Measurements from ENCODE around the gene TRMT1.

Gene TRMT1

GRCh38 chr19:13127051-13127450 is 10.5 kb upstream of the TRMT1 start:
- CTCF ChIA-PET: no interaction called here
- no peak for TF ChIP-seq HDGF (IDR thresholded peaks at IDR 0.05; ENCODE audit: borderline replicate concordance)
- TF ChIP-seq BHLHE40 (IDR thresholded peaks at IDR 0.05; ENCODE audit: borderline replicate concordance): no peak
- TF ChIP-seq NFRKB (IDR thresholded peaks at IDR 0.05): no peak
- no peak for TF ChIP-seq LEF1 (IDR thresholded peaks at IDR 0.05; ENCODE audit: borderline replicate concordance)
- no peak for TF ChIP-seq PKNOX1 (IDR thresholded peaks at IDR 0.05)
- no peak for TF ChIP-seq ARNT (IDR thresholded peaks at IDR 0.05)
- TF ChIP-seq ZNF384 (IDR thresholded peaks at IDR 0.05): no peak
- TF ChIP-seq ELF4 (IDR thresholded peaks at IDR 0.05): no peak
- POLR2A ChIA-PET: interaction anchor here (0.9 kb wide), 1 partner anchor 22 kb away, joined by 3 read pairs; no protein-coding TSS in a partner anchor
- no peak for DNase-seq (ENCODE audit: extremely low spot score)

GRCh38 chr19:13122980-13123957 is 6.7 kb upstream of the TRMT1 start:
- TF ChIP-seq L3MBTL2 (conservative IDR thresholded peaks at IDR 0.05) (no peak), LEF1 (IDR thresholded peaks at IDR 0.05; ENCODE audit: borderline replicate concordance) (no peak), FOXA1 (IDR thresholded peaks at IDR 0.05) (no peak), ARNT (IDR thresholded peaks at IDR 0.05) (no peak), FOXK2 (IDR thresholded peaks at IDR 0.05) (no peak), NFRKB (IDR thresholded peaks at IDR 0.05) (no peak), PKNOX1 (IDR thresholded peaks at IDR 0.05) (no peak), FOXM1 (IDR thresholded peaks at IDR 0.05; ENCODE audit: borderline replicate concordance) (no peak), BHLHE40 (IDR thresholded peaks at IDR 0.05; ENCODE audit: borderline replicate concordance) (no peak), HDGF (IDR thresholded peaks at IDR 0.05; ENCODE audit: borderline replicate concordance) (no peak)
- ChIA-PET POLR2A (interaction anchor here (0.7 kb wide), 1 partner anchor 29 kb away, joined by 5 read pairs; no protein-coding TSS in a partner anchor), CTCF (no interaction called here)
- no peak for DNase-seq (ENCODE audit: extremely low spot score)

- POLR2A ChIA-PET: no interaction called here
These were observed 5.8 kb upstream of the TRMT1 start for GRCh38 chr19:13122275-13122878.

GRCh38 chr19:13121551-13122274 is 5.2 kb upstream of the TRMT1 start:
- CTCF ChIA-PET: no interaction called here
- POLR2A ChIA-PET: interaction anchor here (0.8 kb wide), 1 partner anchor 31 kb away, joined by 4 read pairs; no protein-coding TSS in a partner anchor
- TF ChIP-seq ARNT (IDR thresholded peaks at IDR 0.05) (no peak), FOXM1 (IDR thresholded peaks at IDR 0.05; ENCODE audit: borderline replicate concordance) (no peak), HDGF (IDR thresholded peaks at IDR 0.05; ENCODE audit: borderline replicate concordance) (no peak), NFRKB (IDR thresholded peaks at IDR 0.05) (no peak), BHLHE40 (IDR thresholded peaks at IDR 0.05; ENCODE audit: borderline replicate concordance) (no peak)

More at GRCh38 chr19:13122275-13122878, 5.8 kb upstream of the TRMT1 start:
- no peak for DNase-seq (ENCODE audit: extremely low spot score)
- CTCF ChIA-PET: no interaction called here
- TF ChIP-seq TARDBP (IDR thresholded peaks at IDR 0.05) (no peak), NFRKB (IDR thresholded peaks at IDR 0.05) (no peak), SP1 (IDR thresholded peaks at IDR 0.05) (no peak), CTBP1 (IDR thresholded peaks at IDR 0.05; ENCODE audit: borderline replicate concordance) (no peak), ZNF384 (IDR thresholded peaks at IDR 0.05) (no peak), FOXK2 (IDR thresholded peaks at IDR 0.05) (no peak), LEF1 (IDR thresholded peaks at IDR 0.05; ENCODE audit: borderline replicate concordance) (no peak)

GRCh38 chr19:13120817-13121216 is 4.3 kb upstream of the TRMT1 start:
- TF ChIP-seq ELF4 (IDR thresholded peaks at IDR 0.05) (no peak), SUZ12 (IDR thresholded peaks at IDR 0.05) (no peak), L3MBTL2 (conservative IDR thresholded peaks at IDR 0.05) (no peak), BHLHE40 (IDR thresholded peaks at IDR 0.05; ENCODE audit: borderline replicate concordance) (no peak), ARNT (IDR thresholded peaks at IDR 0.05) (no peak), ZNF384 (IDR thresholded peaks at IDR 0.05) (no peak), FOXM1 (IDR thresholded peaks at IDR 0.05; ENCODE audit: borderline replicate concordance) (no peak), HDGF (IDR thresholded peaks at IDR 0.05; ENCODE audit: borderline replicate concordance) (no peak), FOXK2 (IDR thresholded peaks at IDR 0.05) (no peak)
- ChIA-PET POLR2A (interaction anchor here (0.8 to 3.5 kb wide), 2 partner anchors 31 to 32 kb away, joined by 4 to 25 read pairs; no protein-coding TSS in a partner anchor), CTCF (no interaction called here)
- DNase-seq (ENCODE audit: extremely low spot score): no peak

More at GRCh38 chr19:13121551-13122274, 5.2 kb upstream of the TRMT1 start:
- no peak for DNase-seq (ENCODE audit: extremely low spot score)

GRCh38 chr19:13120031-13120430 is 3.5 kb upstream of the TRMT1 start:
- DNase-seq (ENCODE audit: extremely low spot score): no peak
- ChIA-PET POLR2A (interaction anchor here (1.2 to 3.5 kb wide), 3 partner anchors 13 to 174 kb away, joined by 3 to 25 read pairs (median 3); partner anchors contain the start of gene RAD23A), CTCF (interaction anchor here (0.9 kb wide), 1 partner anchor 154 kb away, joined by 4 read pairs; no protein-coding TSS in a partner anchor)
- TF ChIP-seq FOXK2 (IDR thresholded peaks at IDR 0.05): no peak
- TF ChIP-seq ELF4 (IDR thresholded peaks at IDR 0.05): no peak
- TF ChIP-seq FOXM1 (IDR thresholded peaks at IDR 0.05; ENCODE audit: borderline replicate concordance): no peak
- no peak for TF ChIP-seq PKNOX1 (IDR thresholded peaks at IDR 0.05)
- TF ChIP-seq BHLHE40 (IDR thresholded peaks at IDR 0.05; ENCODE audit: borderline replicate concordance): no peak
- no peak for TF ChIP-seq SUZ12 (IDR thresholded peaks at IDR 0.05)
- no peak for TF ChIP-seq LEF1 (IDR thresholded peaks at IDR 0.05; ENCODE audit: borderline replicate concordance)
- TF ChIP-seq CTBP1 (IDR thresholded peaks at IDR 0.05; ENCODE audit: borderline replicate concordance): no peak
- TF ChIP-seq L3MBTL2 (conservative IDR thresholded peaks at IDR 0.05): no peak
- no peak for TF ChIP-seq HDGF (IDR thresholded peaks at IDR 0.05; ENCODE audit: borderline replicate concordance)
- no peak for TF ChIP-seq ZNF384 (IDR thresholded peaks at IDR 0.05)
- TF ChIP-seq NFRKB (IDR thresholded peaks at IDR 0.05): no peak
- no peak for TF ChIP-seq TARDBP (IDR thresholded peaks at IDR 0.05)
- no peak for TF ChIP-seq SP1 (IDR thresholded peaks at IDR 0.05)
- no peak for TF ChIP-seq FOXA1 (IDR thresholded peaks at IDR 0.05)
- TF ChIP-seq ARNT (IDR thresholded peaks at IDR 0.05): no peak
